B cell (primary cell): ENCODE results near the gene SREBF1.

ENCODE experiments used
- EZH2 ChIP-seq: IDR thresholded peaks from 2 replicates; pipeline ENCODE4 v1.6.1; 2012; ENCODE audit warnings: borderline replicate concordance, low read depth, mild to moderate bottlenecking, moderate library complexity, low read length; ENCODE audit not compliant: insufficient read depth, poor library complexity, severe bottlenecking
- TF ChIP-seq, protein P1 (sequence below): fragments of 200-600 bp; IDR thresholded peaks from one replicate; pipeline ENCODE4 v1.8.0; 2022; ENCODE audit warnings: antibody characterized with exemption, mild to moderate bottlenecking

DNA sequence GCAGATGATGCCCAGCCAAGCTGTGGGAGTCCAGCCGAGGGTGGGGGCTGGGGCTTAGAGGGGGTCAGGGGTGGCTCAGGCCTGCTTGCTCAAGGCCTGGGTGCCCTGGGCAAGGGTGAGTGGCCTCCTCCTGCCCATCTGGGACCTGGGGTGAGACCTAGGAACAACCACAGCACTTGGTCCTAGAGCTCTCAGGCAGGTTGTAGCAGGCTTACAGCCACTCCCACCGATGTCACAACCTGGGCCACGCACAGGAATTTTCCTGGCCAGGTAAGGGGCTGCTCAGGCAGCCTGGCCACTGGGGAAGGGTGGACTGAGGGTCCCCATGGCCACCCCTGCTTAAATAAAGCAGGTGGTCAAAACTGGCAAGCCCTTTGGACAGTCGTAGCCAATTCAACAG, 6.3 kb upstream of the SREBF1 start:
- TF ChIP-seq, protein P1, sequence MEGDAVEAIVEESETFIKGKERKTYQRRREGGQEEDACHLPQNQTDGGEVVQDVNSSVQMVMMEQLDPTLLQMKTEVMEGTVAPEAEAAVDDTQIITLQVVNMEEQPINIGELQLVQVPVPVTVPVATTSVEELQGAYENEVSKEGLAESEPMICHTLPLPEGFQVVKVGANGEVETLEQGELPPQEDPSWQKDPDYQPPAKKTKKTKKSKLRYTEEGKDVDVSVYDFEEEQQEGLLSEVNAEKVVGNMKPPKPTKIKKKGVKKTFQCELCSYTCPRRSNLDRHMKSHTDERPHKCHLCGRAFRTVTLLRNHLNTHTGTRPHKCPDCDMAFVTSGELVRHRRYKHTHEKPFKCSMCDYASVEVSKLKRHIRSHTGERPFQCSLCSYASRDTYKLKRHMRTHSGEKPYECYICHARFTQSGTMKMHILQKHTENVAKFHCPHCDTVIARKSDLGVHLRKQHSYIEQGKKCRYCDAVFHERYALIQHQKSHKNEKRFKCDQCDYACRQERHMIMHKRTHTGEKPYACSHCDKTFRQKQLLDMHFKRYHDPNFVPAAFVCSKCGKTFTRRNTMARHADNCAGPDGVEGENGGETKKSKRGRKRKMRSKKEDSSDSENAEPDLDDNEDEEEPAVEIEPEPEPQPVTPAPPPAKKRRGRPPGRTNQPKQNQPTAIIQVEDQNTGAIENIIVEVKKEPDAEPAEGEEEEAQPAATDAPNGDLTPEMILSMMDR: no peak
- no peak for TF ChIP-seq EZH2
